K562 (cell line): Measurements from ENCODE around the gene ABHD16A. TPM values are rescaled to one million over a fixed set of nuclear protein-coding genes. Genes with fewer than 3 reads are reported as not detected.

Experiments
- ATF4 ChIP-seq: fragments of 450-650 bp; formaldehyde crosslinking; IDR thresholded peaks from 2 replicates; pipeline ENCODE4 v1.4.0; 2022; ENCODE audit warnings: mild to moderate bottlenecking, moderate library complexity
- BRCA1 ChIP-seq, 2 experiments: fragments of 450-650 bp in 1 of 2; sonication (generic) in 1 of 2; formaldehyde crosslinking in 1 of 2; IDR thresholded peaks; 2 replicates each; pipeline versions ENCODE4 v1.5.0 to v1.6.1; 2017 to 2020; ENCODE audit warnings: mild to moderate bottlenecking in 1 of 2, missing genetic modification reagents in 1 of 2
- CGGBP1 ChIP-seq: fragments of 250-450 bp; sonication (Bioruptor Pico); IDR thresholded peaks from 2 replicates; pipeline ENCODE4 v1.9.0; 2021; ENCODE audit warnings: mild to moderate bottlenecking
- E2F5 ChIP-seq: sonication (generic); formaldehyde crosslinking; IDR thresholded peaks from 2 replicates; pipeline ENCODE4 v1.8.0; 2022; ENCODE audit warnings: mild to moderate bottlenecking, missing genetic modification reagents
- HMGXB4 ChIP-seq: sonication (generic); formaldehyde crosslinking; IDR thresholded peaks from 2 replicates; pipeline ENCODE4 v1.8.1; 2023; ENCODE audit warnings: mild to moderate bottlenecking, missing genetic modification reagents
- MED1 ChIP-seq: sonication (generic); formaldehyde crosslinking; IDR thresholded peaks from 2 replicates; pipeline ENCODE4 v1.8.1; 2023; ENCODE audit warnings: missing genetic modification reagents, borderline replicate concordance
- MYC ChIP-seq, 2 experiments: fragments of 250-450 bp in 1 of 2; sonication (Bioruptor Pico) in 1 of 2; IDR thresholded peaks; 2 replicates each; pipeline versions ENCODE4 v1.5.1 to v1.6.1; 2012 to 2021; ENCODE audit warnings: low read depth in 2 of 2, borderline replicate concordance in 1 of 2, improper control_type of control experiment in 1 of 2, low read length in 1 of 2, mild to moderate bottlenecking in 1 of 2, moderate library complexity in 1 of 2
- NCOA4 ChIP-seq: fragments of 450-650 bp; IDR thresholded peaks from 2 replicates; pipeline ENCODE4 v1.6.1; 2018; ENCODE audit warnings: mild to moderate bottlenecking; ENCODE audit not compliant: partially characterized antibody
- NCOA6 ChIP-seq: fragments of 450-650 bp; IDR thresholded peaks from 2 replicates; pipeline ENCODE4 v1.6.1; 2017; ENCODE audit warnings: mild to moderate bottlenecking
- NFE2L1 ChIP-seq: fragments of 450-650 bp; IDR thresholded peaks from 2 replicates; pipeline ENCODE4 v1.6.1; 2016; ENCODE audit warnings: missing genetic modification characterization, low read depth, mild to moderate bottlenecking, missing compliant biosample characterization, moderate library complexity, borderline replicate concordance
- RNF219 ChIP-seq: fragments of 250-450 bp; sonication (Bioruptor Pico); IDR thresholded peaks from 2 replicates; pipeline ENCODE4 v1.5.0; 2022; ENCODE audit warnings: mild to moderate bottlenecking
- TAF15 ChIP-seq: fragments of 200-400 bp; formaldehyde crosslinking; IDR thresholded peaks from 2 replicates; pipeline ENCODE4 v1.6.1; 2017; ENCODE audit warnings: mild to moderate bottlenecking, low read depth, low read length, moderate library complexity
- TCF7 ChIP-seq: sonication (generic); IDR thresholded peaks from 2 replicates; pipeline ENCODE4 v1.6.1; 2016; ENCODE audit warnings: antibody characterized with exemption, borderline replicate concordance
- ZNF431 ChIP-seq: sonication (generic); formaldehyde crosslinking; IDR thresholded peaks from 2 replicates; pipeline ENCODE4 v1.8.0; 2022; ENCODE audit warnings: mild to moderate bottlenecking, missing genetic modification reagents
- ZNF764 ChIP-seq: fragments of 250-450 bp; sonication (Bioruptor Pico); IDR thresholded peaks from 2 replicates; pipeline ENCODE4 v1.4.0; 2020; ENCODE audit warnings: low read depth, mild to moderate bottlenecking, moderate library complexity
- ZSCAN29 ChIP-seq: fragments of 450-650 bp; IDR thresholded peaks from 2 replicates; pipeline ENCODE4 v1.6.1; 2017
- polyA plus RNA-seq, 8 experiments: library from polyadenylated mRNA; depleted of rRNA in 4 of 8; stranded (reverse) in 5 of 8; unstranded in 3 of 8; fragments of >200 nt; fragmentation: Nextera tagmentation in 2 of 8; fragmentation: Illumina TruSeq in 1 of 8; extraction: Ambion mirVana in 2 of 8; extraction: Trizol in 1 of 8; gene quantifications; 2 replicates each; pipeline versions ENCODE4 v1.2.1 to v1.2.3, GENCODE V29; 2011 to 2014; ENCODE audit warnings: inconsistent platforms in 1 of 8, missing spikeins in 1 of 8
- total RNA-seq, 7 experiments: library from RNA; depleted of rRNA in 6 of 7; stranded (reverse); fragments of >200 nt in 6 of 7; fragmentation: Illumina TruSeq in 2 of 7; extraction: Trizol in 2 of 7; gene quantifications; 2 replicates each; pipeline versions ENCODE4 v1.2.1 to v1.2.3, GENCODE V29; 2011 to 2021; ENCODE audit warnings: low replicate concordance in 1 of 7
- TF ChIP-seq, protein P1 (sequence below): fragments of 450-650 bp; formaldehyde crosslinking; IDR thresholded peaks from 2 replicates; pipeline ENCODE4 v1.4.0; 2020; ENCODE audit warnings: mild to moderate bottlenecking, moderate library complexity
- TF ChIP-seq, protein P2 (sequence below): sonication (generic); formaldehyde crosslinking; IDR thresholded peaks from 2 replicates; pipeline ENCODE4 v1.9.0; 2022; ENCODE audit warnings: mild to moderate bottlenecking, missing genetic modification reagents

ABHD16A gene
- total and polyA plus RNA-seq, 9 of the 15 experiments (the other 6 are each of a cell fraction or from before 2014, with no cell fraction given): 25.8 to 120 (median 81.6) TPM

DNA sequence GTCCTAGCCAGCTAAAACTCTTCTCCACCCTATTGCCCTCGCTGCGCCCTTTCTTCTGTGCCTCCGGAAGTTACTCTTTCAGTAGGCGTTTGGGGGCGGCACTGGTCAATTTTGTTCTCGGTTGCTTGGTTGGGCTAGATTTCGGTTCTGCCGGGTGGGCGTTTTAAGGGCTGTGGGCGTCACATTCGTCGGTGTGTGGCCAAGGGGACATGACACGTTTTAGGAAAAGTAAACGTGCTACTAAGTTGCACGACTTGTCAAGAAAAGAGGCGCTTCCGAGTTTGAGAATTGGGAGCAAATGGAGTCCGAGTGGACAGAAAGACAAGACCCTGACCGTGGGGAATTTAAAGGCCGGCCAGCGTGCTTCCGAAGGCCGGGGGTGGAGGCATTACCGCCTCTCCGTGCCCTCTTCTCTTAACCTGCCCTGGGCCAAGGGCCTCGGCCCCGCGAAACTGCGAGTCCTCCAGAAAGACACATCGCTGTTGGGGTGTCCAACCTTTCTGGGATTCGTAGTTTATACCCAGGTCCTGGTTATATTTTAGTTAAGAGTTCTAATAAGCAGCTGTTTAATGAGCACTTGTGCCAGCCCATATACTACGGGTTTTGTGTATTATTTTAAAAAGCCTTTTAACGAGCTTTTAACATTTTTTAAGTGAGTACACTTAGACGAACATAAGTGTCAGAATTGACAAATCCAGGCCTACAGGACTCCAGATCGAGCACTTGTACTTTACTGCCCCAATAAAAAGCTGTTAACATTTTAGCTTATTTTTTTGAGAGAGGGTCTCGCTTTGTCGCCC lies 50.0 kb downstream of the ABHD16A start (continued):
- TF ChIP-seq BRCA1 (IDR thresholded peaks at IDR 0.05) (no peak), BRCA1 (CRISPR knock-in tag; IDR thresholded peaks at IDR 0.05) (no peak), TCF7 (no peak), E2F5 (no peak; the same call in 1 of the 2 replicates), ZSCAN29 (peak; percentile 68; the same call in 1 of the 2 replicates), TAF15 (no peak), MED1 (CRISPR knock-in tag) (no peak), NCOA4 (peak; percentile 36), ZNF764 (no peak), ZNF431 (CRISPR knock-in tag) (0 out of 2 replicates have a peak, but pooled peaks have one; percentile 60), MYC (IDR thresholded peaks at IDR 0.05; ENCODE audit: low read depth, low read length) (no peak), MYC (CRISPR knock-in tag; IDR thresholded peaks at IDR 0.05; ENCODE audit: borderline replicate concordance, low read depth) (peak; percentile 82; the same call in 1 of the 2 replicates), NFE2L1 (tag) (no peak), ATF4 (CRISPR knock-in tag) (0 out of 2 replicates have a peak, but pooled peaks have one; percentile 48), NCOA6 (no peak), HMGXB4 (no peak), RNF219 (peak; percentile 58; the same call in 1 of the 2 replicates), CGGBP1 (CRISPR knock-in tag) (no peak; the same call in 1 of the 2 replicates)
- TF ChIP-seq, protein P1, sequence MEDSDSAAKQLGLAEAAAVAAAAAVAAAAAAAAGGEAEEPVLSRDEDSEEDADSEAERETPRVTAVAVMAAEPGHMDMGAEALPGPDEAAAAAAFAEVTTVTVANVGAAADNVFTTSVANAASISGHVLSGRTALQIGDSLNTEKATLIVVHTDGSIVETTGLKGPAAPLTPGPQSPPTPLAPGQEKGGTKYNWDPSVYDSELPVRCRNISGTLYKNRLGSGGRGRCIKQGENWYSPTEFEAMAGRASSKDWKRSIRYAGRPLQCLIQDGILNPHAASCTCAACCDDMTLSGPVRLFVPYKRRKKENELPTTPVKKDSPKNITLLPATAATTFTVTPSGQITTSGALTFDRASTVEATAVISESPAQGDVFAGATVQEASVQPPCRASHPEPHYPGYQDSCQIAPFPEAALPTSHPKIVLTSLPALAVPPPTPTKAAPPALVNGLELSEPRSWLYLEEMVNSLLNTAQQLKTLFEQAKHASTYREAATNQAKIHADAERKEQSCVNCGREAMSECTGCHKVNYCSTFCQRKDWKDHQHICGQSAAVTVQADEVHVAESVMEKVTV (CRISPR knock-in tag): no peak; the same call in 1 of the 2 replicates
- TF ChIP-seq, protein P2, sequence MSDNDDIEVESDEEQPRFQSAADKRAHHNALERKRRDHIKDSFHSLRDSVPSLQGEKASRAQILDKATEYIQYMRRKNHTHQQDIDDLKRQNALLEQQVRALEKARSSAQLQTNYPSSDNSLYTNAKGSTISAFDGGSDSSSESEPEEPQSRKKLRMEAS (CRISPR knock-in tag): no peak; the same call in none of the 2 replicates
